22Rv1 (cell line): Measurements from ENCODE around the gene EXOC4.

Source experiments
- H3K27ac ChIP-seq: fragments of 450-650 bp; 2 replicates; pipeline ENCODE4 v1.5.1; 2017
- CTCF ChIP-seq: fragments of 450-650 bp; IDR thresholded peaks from 2 replicates; pipeline ENCODE4 v1.5.1; 2017; ENCODE audit warnings: mild to moderate bottlenecking
- ZFX ChIP-seq: fragments of 450-650 bp; IDR thresholded peaks from 2 replicates; pipeline ENCODE4 v1.6.1; 2017; ENCODE audit warnings: antibody characterized with exemption, borderline replicate concordance

EXOC4 gene

DNA sequence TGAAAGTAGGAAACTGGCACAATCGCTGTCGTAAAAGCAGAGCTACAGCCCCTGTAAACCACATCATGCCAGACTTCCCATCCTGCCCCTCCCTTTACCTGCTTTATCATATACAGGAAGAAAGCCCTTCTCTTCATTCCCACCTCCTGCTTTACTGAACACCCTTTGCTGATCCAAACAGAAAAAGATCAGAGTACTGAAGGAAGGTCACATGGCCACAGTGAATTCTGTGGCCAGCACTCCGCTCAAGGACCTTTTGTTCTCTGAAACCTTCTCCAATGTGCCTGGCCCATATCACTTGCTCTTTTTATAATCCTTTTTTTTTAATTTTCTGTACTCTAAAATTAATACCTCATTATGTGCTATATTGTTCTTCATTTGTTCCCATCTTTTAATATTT, 765.4 kb downstream of the EXOC4 start:
- no peak overlapping the region for H3K27ac ChIP-seq
- TF ChIP-seq ZFX (no peak), CTCF (no peak)

DNA sequence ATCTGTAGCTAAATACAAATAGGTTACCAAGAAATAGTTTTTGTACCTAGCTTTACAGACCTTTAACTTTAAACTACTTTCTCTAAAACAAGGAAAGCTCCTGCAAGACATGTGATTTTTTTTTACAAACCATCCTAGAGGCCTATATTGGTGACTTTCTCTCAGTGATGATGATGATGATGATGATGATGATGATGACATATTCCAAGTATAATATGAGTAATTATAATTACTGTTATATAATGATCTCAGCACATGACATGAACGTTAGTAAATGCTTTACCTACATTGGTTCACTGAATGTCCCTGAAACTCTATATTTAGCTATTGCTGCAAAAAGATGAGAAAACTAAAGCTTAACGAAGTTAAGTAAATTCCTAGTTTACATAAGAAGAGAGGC, 766.4 kb downstream of the EXOC4 start:
- TF ChIP-seq ZFX (no peak), CTCF (no peak)
- H3K27ac ChIP-seq, result no peak overlapping the region

DNA sequence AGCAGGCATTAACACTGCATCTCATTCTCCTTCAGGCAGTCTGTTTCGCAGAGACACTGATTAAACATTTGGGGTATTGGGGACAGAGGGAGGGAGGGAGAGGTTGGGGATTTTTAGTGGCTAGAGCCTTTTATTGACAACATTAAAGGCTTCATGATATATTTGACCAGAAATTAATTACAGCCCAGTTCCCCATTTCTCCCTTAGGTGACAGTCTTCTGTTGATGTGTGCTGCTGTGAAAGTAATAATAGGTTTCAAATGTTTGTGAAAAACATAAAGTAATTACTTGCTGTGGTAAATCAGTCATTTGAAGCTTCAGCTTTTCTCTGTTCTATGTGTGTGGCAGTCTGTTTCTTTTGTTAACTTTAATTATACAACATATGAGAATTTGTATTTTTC, 769.0 kb downstream of the EXOC4 start:
- no peak for TF ChIP-seq CTCF
- no peak overlapping the region for H3K27ac ChIP-seq

GRCh38 chr7:134022286-134022911, 769.5 kb downstream of the EXOC4 start:
- TF ChIP-seq ZFX, result no peak
- no peak for TF ChIP-seq CTCF
- H3K27ac ChIP-seq, result no peak overlapping the region

GRCh38 chr7:134024739-134025138, 771.9 kb downstream of the EXOC4 start:
- TF ChIP-seq ZFX, result no peak
- no peak for TF ChIP-seq CTCF

GRCh38 chr7:134028853-134029252, 776.0 kb downstream of the EXOC4 start:
- H3K27ac ChIP-seq, result no peak overlapping the region
- TF ChIP-seq ZFX (no peak), CTCF (no peak)

More at GRCh38 chr7:134024739-134025138, 771.9 kb downstream of the EXOC4 start:
- H3K27ac ChIP-seq, result no peak overlapping the region

GRCh38 chr7:134029743-134030142, 776.9 kb downstream of the EXOC4 start:
- no peak overlapping the region for H3K27ac ChIP-seq
- no peak for TF ChIP-seq ZFX
- TF ChIP-seq CTCF, result no peak
